ENCODE data around the gene IKZF4.

DNA sequence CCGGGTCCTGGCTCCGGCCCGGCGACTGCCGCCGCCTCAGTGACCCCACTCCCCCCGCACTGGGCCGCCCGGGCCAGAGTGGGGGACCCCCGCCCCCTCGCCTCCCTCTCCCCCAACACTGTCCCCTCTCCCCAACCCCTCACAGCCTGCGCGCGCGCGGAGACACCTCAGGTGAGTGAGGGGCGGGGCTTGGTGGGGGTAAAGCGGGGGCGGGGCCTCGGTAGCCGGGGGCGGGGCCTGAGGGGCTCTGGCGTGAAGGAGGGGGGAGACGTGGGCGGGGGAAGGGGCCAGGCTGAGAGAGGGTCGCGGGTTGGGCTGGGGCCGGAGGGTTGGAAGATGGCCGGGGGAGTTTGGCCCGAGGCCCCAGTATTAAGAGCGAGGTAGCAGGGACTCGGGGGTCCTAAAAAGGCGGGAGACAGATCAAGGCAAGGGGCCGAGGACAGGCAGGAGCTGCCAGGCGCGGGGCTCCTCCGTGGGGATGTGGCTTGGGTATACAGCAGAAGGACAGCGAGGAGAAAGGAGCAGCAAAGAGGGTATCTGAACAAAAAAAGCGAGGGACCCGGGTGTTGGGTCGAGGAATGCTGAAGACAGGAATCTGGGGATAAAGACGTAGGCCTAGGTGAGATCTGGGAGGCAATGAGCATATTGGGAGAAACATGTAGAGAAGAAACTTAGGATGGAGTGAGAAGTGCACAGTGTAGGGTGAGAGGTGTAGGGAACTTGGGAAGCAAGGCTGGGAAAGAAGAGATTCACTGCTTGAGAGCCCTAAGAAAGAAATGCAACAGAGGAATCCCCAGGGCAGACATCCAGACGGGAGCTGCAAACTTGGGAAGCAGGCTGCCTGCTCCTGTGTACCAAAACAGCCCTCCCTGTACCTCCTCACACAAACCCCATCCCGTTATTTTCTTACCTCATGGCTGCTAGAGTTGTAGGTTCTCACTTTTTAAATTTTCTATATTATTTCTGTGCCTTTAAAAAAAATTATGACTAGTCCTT is 13.0 kb upstream of the IKZF4 start:
- TF ChIP-seq TSHZ2 (CRISPR knock-in tag; IDR thresholded peaks at IDR 0.05) (no peak), PATZ1 (CRISPR knock-in tag; IDR thresholded peaks at IDR 0.05; ENCODE audit: borderline replicate concordance) (no peak), ARNTL (CRISPR knock-in tag; IDR thresholded peaks at IDR 0.05; ENCODE audit: borderline replicate concordance, low read depth) (no peak), ZC3H10 (CRISPR knock-in tag; IDR thresholded peaks at IDR 0.05) (no peak), GLIS3 (CRISPR knock-in tag; IDR thresholded peaks at IDR 0.05) (0 out of 2 replicates have a peak, but pooled peaks have one; percentile 72), RARB (CRISPR knock-in tag; IDR thresholded peaks at IDR 0.05) (no peak)
- TF ChIP-seq, protein P1, sequence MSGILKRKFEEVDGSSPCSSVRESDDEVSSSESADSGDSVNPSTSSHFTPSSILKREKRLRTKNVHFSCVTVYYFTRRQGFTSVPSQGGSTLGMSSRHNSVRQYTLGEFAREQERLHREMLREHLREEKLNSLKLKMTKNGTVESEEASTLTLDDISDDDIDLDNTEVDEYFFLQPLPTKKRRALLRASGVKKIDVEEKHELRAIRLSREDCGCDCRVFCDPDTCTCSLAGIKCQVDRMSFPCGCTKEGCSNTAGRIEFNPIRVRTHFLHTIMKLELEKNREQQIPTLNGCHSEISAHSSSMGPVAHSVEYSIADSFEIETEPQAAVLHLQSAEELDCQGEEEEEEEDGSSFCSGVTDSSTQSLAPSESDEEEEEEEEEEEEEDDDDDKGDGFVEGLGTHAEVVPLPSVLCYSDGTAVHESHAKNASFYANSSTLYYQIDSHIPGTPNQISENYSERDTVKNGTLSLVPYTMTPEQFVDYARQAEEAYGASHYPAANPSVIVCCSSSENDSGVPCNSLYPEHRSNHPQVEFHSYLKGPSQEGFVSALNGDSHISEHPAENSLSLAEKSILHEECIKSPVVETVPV (CRISPR knock-in tag; IDR thresholded peaks at IDR 0.05) = no peak

Measured in SK-N-SH treated with all-trans-retinoic acid at 6 μM for 48 hours (cell line).